ENCODE measurements around the gene ATG9A. TPM values are rescaled to one million over a fixed set of nuclear protein-coding genes. Genes with fewer than 3 reads are reported as not detected.

ATG9A gene
- total RNA-seq, 1 experiment from 2014 or later = 42.9 TPM

GRCh38 chr2:219206328-219207133, 22.9 kb downstream of the ATG9A start, which contains the start of gene ZFAND2B (continued):
- TF ChIP-seq, protein P1, sequence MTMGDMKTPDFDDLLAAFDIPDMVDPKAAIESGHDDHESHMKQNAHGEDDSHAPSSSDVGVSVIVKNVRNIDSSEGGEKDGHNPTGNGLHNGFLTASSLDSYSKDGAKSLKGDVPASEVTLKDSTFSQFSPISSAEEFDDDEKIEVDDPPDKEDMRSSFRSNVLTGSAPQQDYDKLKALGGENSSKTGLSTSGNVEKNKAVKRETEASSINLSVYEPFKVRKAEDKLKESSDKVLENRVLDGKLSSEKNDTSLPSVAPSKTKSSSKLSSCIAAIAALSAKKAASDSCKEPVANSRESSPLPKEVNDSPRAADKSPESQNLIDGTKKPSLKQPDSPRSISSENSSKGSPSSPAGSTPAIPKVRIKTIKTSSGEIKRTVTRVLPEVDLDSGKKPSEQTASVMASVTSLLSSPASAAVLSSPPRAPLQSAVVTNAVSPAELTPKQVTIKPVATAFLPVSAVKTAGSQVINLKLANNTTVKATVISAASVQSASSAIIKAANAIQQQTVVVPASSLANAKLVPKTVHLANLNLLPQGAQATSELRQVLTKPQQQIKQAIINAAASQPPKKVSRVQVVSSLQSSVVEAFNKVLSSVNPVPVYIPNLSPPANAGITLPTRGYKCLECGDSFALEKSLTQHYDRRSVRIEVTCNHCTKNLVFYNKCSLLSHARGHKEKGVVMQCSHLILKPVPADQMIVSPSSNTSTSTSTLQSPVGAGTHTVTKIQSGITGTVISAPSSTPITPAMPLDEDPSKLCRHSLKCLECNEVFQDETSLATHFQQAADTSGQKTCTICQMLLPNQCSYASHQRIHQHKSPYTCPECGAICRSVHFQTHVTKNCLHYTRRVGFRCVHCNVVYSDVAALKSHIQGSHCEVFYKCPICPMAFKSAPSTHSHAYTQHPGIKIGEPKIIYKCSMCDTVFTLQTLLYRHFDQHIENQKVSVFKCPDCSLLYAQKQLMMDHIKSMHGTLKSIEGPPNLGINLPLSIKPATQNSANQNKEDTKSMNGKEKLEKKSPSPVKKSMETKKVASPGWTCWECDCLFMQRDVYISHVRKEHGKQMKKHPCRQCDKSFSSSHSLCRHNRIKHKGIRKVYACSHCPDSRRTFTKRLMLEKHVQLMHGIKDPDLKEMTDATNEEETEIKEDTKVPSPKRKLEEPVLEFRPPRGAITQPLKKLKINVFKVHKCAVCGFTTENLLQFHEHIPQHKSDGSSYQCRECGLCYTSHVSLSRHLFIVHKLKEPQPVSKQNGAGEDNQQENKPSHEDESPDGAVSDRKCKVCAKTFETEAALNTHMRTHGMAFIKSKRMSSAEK (CRISPR knock-in tag; IDR thresholded peaks at IDR 0.05; ENCODE audit: borderline replicate concordance) = no peak
- TF ChIP-seq TEAD1 (CRISPR knock-in tag; IDR thresholded peaks at IDR 0.05) (peak; percentile 68; the same call in 1 of the 2 replicates), ZBTB21 (CRISPR knock-in tag; IDR thresholded peaks at IDR 0.05; ENCODE audit: borderline replicate concordance) (0 out of 2 replicates have a peak, but pooled peaks have one; percentile 15), RELA (CRISPR knock-in tag; IDR thresholded peaks at IDR 0.05; ENCODE audit: borderline replicate concordance) (no peak), PRRX2 (CRISPR knock-in tag; IDR thresholded peaks at IDR 0.05) (peak; percentile 74; the same call in 1 of the 2 replicates), AR (CRISPR knock-in tag; IDR thresholded peaks at IDR 0.05) (no peak), SMAD3 (CRISPR knock-in tag; IDR thresholded peaks at IDR 0.05; ENCODE audit: borderline replicate concordance) (peak; percentile 44; the same call in 1 of the 2 replicates), ZMAT4 (CRISPR knock-in tag; IDR thresholded peaks at IDR 0.05) (no peak), OVOL2 (CRISPR knock-in tag; IDR thresholded peaks at IDR 0.05; ENCODE audit: borderline replicate concordance) (no peak; the same call in 1 of the 2 replicates), SP1 (CRISPR knock-in tag; conservative IDR thresholded peaks at IDR 0.05) (peak; percentile 40), NR2C2 (CRISPR knock-in tag; IDR thresholded peaks at IDR 0.05) (no peak), CREM (CRISPR knock-in tag; IDR thresholded peaks at IDR 0.05) (peak; percentile 88; the same call in 1 of the 2 replicates), NFATC4 (CRISPR knock-in tag; IDR thresholded peaks at IDR 0.05) (no peak), ZNF232 (CRISPR knock-in tag; IDR thresholded peaks at IDR 0.05) (peak; percentile 39; the same call in 1 of the 2 replicates)
- TF ChIP-seq, protein P2, sequence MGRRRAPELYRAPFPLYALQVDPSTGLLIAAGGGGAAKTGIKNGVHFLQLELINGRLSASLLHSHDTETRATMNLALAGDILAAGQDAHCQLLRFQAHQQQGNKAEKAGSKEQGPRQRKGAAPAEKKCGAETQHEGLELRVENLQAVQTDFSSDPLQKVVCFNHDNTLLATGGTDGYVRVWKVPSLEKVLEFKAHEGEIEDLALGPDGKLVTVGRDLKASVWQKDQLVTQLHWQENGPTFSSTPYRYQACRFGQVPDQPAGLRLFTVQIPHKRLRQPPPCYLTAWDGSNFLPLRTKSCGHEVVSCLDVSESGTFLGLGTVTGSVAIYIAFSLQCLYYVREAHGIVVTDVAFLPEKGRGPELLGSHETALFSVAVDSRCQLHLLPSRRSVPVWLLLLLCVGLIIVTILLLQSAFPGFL (CRISPR knock-in tag; IDR thresholded peaks at IDR 0.05; ENCODE audit: borderline replicate concordance) = no peak
- TF ChIP-seq, protein P3, sequence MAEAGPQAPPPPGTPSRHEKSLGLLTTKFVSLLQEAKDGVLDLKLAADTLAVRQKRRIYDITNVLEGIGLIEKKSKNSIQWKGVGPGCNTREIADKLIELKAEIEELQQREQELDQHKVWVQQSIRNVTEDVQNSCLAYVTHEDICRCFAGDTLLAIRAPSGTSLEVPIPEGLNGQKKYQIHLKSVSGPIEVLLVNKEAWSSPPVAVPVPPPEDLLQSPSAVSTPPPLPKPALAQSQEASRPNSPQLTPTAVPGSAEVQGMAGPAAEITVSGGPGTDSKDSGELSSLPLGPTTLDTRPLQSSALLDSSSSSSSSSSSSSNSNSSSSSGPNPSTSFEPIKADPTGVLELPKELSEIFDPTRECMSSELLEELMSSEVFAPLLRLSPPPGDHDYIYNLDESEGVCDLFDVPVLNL (CRISPR knock-in tag; IDR thresholded peaks at IDR 0.05; ENCODE audit: borderline replicate concordance, low read depth) = no peak
- TF ChIP-seq, protein P4, sequence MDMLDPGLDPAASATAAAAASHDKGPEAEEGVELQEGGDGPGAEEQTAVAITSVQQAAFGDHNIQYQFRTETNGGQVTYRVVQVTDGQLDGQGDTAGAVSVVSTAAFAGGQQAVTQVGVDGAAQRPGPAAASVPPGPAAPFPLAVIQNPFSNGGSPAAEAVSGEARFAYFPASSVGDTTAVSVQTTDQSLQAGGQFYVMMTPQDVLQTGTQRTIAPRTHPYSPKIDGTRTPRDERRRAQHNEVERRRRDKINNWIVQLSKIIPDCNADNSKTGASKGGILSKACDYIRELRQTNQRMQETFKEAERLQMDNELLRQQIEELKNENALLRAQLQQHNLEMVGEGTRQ (CRISPR knock-in tag; IDR thresholded peaks at IDR 0.05) = peak; percentile 44
- TF ChIP-seq, protein P5, sequence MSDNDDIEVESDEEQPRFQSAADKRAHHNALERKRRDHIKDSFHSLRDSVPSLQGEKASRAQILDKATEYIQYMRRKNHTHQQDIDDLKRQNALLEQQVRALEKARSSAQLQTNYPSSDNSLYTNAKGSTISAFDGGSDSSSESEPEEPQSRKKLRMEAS (CRISPR knock-in tag; IDR thresholded peaks at IDR 0.05) = peak; percentile 59
- TF ChIP-seq, protein P6, sequence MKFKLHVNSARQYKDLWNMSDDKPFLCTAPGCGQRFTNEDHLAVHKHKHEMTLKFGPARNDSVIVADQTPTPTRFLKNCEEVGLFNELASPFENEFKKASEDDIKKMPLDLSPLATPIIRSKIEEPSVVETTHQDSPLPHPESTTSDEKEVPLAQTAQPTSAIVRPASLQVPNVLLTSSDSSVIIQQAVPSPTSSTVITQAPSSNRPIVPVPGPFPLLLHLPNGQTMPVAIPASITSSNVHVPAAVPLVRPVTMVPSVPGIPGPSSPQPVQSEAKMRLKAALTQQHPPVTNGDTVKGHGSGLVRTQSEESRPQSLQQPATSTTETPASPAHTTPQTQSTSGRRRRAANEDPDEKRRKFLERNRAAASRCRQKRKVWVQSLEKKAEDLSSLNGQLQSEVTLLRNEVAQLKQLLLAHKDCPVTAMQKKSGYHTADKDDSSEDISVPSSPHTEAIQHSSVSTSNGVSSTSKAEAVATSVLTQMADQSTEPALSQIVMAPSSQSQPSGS (CRISPR knock-in tag; IDR thresholded peaks at IDR 0.05; ENCODE audit: borderline replicate concordance, low read depth) = no peak
- TF ChIP-seq, protein P7, sequence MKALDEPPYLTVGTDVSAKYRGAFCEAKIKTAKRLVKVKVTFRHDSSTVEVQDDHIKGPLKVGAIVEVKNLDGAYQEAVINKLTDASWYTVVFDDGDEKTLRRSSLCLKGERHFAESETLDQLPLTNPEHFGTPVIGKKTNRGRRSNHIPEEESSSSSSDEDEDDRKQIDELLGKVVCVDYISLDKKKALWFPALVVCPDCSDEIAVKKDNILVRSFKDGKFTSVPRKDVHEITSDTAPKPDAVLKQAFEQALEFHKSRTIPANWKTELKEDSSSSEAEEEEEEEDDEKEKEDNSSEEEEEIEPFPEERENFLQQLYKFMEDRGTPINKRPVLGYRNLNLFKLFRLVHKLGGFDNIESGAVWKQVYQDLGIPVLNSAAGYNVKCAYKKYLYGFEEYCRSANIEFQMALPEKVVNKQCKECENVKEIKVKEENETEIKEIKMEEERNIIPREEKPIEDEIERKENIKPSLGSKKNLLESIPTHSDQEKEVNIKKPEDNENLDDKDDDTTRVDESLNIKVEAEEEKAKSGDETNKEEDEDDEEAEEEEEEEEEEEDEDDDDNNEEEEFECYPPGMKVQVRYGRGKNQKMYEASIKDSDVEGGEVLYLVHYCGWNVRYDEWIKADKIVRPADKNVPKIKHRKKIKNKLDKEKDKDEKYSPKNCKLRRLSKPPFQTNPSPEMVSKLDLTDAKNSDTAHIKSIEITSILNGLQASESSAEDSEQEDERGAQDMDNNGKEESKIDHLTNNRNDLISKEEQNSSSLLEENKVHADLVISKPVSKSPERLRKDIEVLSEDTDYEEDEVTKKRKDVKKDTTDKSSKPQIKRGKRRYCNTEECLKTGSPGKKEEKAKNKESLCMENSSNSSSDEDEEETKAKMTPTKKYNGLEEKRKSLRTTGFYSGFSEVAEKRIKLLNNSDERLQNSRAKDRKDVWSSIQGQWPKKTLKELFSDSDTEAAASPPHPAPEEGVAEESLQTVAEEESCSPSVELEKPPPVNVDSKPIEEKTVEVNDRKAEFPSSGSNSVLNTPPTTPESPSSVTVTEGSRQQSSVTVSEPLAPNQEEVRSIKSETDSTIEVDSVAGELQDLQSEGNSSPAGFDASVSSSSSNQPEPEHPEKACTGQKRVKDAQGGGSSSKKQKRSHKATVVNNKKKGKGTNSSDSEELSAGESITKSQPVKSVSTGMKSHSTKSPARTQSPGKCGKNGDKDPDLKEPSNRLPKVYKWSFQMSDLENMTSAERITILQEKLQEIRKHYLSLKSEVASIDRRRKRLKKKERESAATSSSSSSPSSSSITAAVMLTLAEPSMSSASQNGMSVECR (CRISPR knock-in tag; IDR thresholded peaks at IDR 0.05; ENCODE audit: borderline replicate concordance) = 0 out of 2 replicates have a peak, but pooled peaks have one; percentile 80
